HepG2 (cell line): ENCODE measurements around the gene NFATC1. TPM values are rescaled to one million over a fixed set of nuclear protein-coding genes. Genes with fewer than 3 reads are reported as not detected.

Source experiments
- ATAC-seq: fragments of 200-7000 bp; cut with Tn5 transposase; 3 replicates; pipeline ENCODE4 v1.9.1; 2020; ENCODE audit warnings: mild to moderate bottlenecking, moderate library complexity
- BruUV-seq: library from RNA; stranded (reverse); fragments of 400-500 nt; replicated peaks from 2 replicates; lab custom pipeline; 2021; lab: Mats Ljungman, UMichigan
- CTCF ChIA-PET: fragments of 300-600 bp; formaldehyde crosslinking; extraction: SDS; loops from one replicate; lab custom pipeline; 2021; ENCODE audit warnings: low total read pairs, inconsistent platforms, low intra/inter-chr PET ratio; lab: Yijun Ruan, JAX
- POLR2A ChIA-PET: fragments of 350-600 bp; sonication (Branson Sonifier 250); formaldehyde crosslinking; loops from one replicate; lab custom pipeline; 2020; ENCODE audit warnings: antibody characterized with exemption, inconsistent platforms; lab: Yijun Ruan, JAX
- DNase-seq: peaks from one replicate; pipeline ENCODE4 v3.0.0-alpha.2; 2015; ENCODE audit warnings: low spot score
- FAIRE-seq: peaks from 3 replicates; lab custom pipeline; 2011; peaks lifted over from hg19 to GRCh38; lab: Jason Lieb, UNC
- H2AFZ ChIP-seq: one replicate; pipeline ENCODE4 v1.6.1; 2011; ENCODE audit warnings: low read length, inconsistent platforms
- H3K27ac ChIP-seq: fragments of 300-600 bp; 3 replicates; pipeline ENCODE4 v1.8.0; 2011; ENCODE audit warnings: mixed run types, mild to moderate bottlenecking, mixed read lengths, low read length, inconsistent platforms; ENCODE audit not compliant: insufficient read depth; ENCODE audit errors: extremely low read length
- H3K27me3 ChIP-seq, 2 experiments: fragments of 200-600 bp in 1 of 2; 2 replicates in 1 of 2; 3 replicates in 1 of 2; pipeline versions ENCODE4 v1.6.0 to v1.8.0; 2011; ENCODE audit warnings: low read length in 2 of 2, mild to moderate bottlenecking in 2 of 2, moderate library complexity in 2 of 2, inconsistent platforms in 1 of 2; ENCODE audit not compliant: insufficient read depth in 2 of 2, control insufficient read depth in 1 of 2
- H3K36me3 ChIP-seq, 2 experiments: fragments of 200-600 bp in 1 of 2; replicated peaks in 1 of 2; 2 replicates in 1 of 2; 3 replicates in 1 of 2; pipeline versions ENCODE4 v1.5.1 to v1.8.0; 2011; ENCODE audit warnings: low read length in 2 of 2, inconsistent platforms in 1 of 2; ENCODE audit not compliant: insufficient read depth in 2 of 2, control insufficient read depth in 1 of 2
- H3K4me1 ChIP-seq: 2 replicates; pipeline ENCODE4 v1.5.1; 2012; ENCODE audit warnings: low read length, inconsistent platforms; ENCODE audit not compliant: insufficient read depth
- H3K4me2 ChIP-seq: 2 replicates; pipeline ENCODE4 v1.6.0; 2011; ENCODE audit warnings: low read depth, low read length, inconsistent platforms
- H3K4me3 ChIP-seq, 3 experiments: fragments of 200-600 bp in 1 of 3; sonication (generic), shearing (Covaris generic) in 1 of 3; replicated peaks in 1 of 3; 2 replicates each; pipeline ENCODE4 v1.5.1; 2011 to 2016; ENCODE audit warnings: low read length in 3 of 3, inconsistent platforms in 2 of 3, low read depth in 2 of 3, mild to moderate bottlenecking in 2 of 3, control low read depth in 1 of 3, mixed read lengths in 1 of 3; ENCODE audit not compliant: insufficient read depth in 1 of 3
- H3K79me2 ChIP-seq: one replicate; pipeline ENCODE4 v1.6.1; 2011; ENCODE audit warnings: low read length, inconsistent platforms; ENCODE audit not compliant: insufficient read depth
- H3K9ac ChIP-seq: 2 replicates; pipeline ENCODE4 v1.6.0; 2011; ENCODE audit warnings: mild to moderate bottlenecking, low read depth, low read length, inconsistent platforms; ENCODE audit not compliant: insufficient read depth
- H3K9me3 ChIP-seq: 2 replicates; pipeline ENCODE4 v1.5.1; 2012; ENCODE audit warnings: mild to moderate bottlenecking, low read length
- H4K20me1 ChIP-seq: 2 replicates; pipeline ENCODE4 v1.6.0; 2011; ENCODE audit warnings: inconsistent platforms, mild to moderate bottlenecking, low read length, moderate library complexity; ENCODE audit not compliant: insufficient read depth
- BCL6 ChIP-seq: IDR thresholded peaks from 2 replicates; pipeline ENCODE4 v1.6.1; 2016; ENCODE audit warnings: missing genetic modification reagents, missing compliant biosample characterization
- BHLHE40 ChIP-seq: IDR thresholded peaks from 2 replicates; pipeline ENCODE4 v1.6.1; 2011; ENCODE audit warnings: low read length, improper control_type of control experiment
- KDM3A ChIP-seq: IDR thresholded peaks from 2 replicates; pipeline ENCODE4 v1.6.1; 2018; ENCODE audit warnings: low read depth, missing compliant biosample characterization
- KLF12 ChIP-seq: sonication (generic); formaldehyde crosslinking; IDR thresholded peaks from 2 replicates; pipeline ENCODE4 v1.4.0; 2020; ENCODE audit warnings: missing genetic modification reagents, borderline replicate concordance
- LCORL ChIP-seq, 2 experiments: fragments of 450-650 bp in 1 of 2; sonication (generic) in 1 of 2; formaldehyde crosslinking in 1 of 2; IDR thresholded peaks; 2 replicates each; pipeline versions ENCODE4 v1.5.0 to v1.6.1; 2017 to 2020; ENCODE audit warnings: antibody characterized with exemption in 1 of 2, missing genetic modification reagents in 1 of 2
- RARG ChIP-seq: sonication (generic); formaldehyde crosslinking; IDR thresholded peaks from 2 replicates; pipeline ENCODE4 v1.4.0; 2020; ENCODE audit warnings: low read depth, mild to moderate bottlenecking, missing genetic modification reagents
- ZNF572 ChIP-seq: sonication (generic); formaldehyde crosslinking; IDR thresholded peaks from 2 replicates; pipeline ENCODE4 v1.5.1; 2020; ENCODE audit warnings: mild to moderate bottlenecking, missing genetic modification reagents
- ZNF577 ChIP-seq: sonication (generic); formaldehyde crosslinking; IDR thresholded peaks from 2 replicates; pipeline ENCODE4 v1.4.0; 2020; ENCODE audit warnings: mild to moderate bottlenecking, low read depth, missing genetic modification reagents, borderline replicate concordance
- ZNF660 ChIP-seq: sonication (generic); formaldehyde crosslinking; IDR thresholded peaks from 2 replicates; pipeline ENCODE4 v1.5.1; 2020; ENCODE audit warnings: mild to moderate bottlenecking, low read depth, missing genetic modification reagents, borderline replicate concordance
- ZNF816 ChIP-seq: sonication (generic); formaldehyde crosslinking; IDR thresholded peaks from 2 replicates; pipeline ENCODE4 v1.8.0; 2022; ENCODE audit warnings: missing genetic modification reagents, mild to moderate bottlenecking, borderline replicate concordance
- ZNF883 ChIP-seq: sonication (generic); formaldehyde crosslinking; IDR thresholded peaks from 2 replicates; pipeline ENCODE4 v1.5.1; 2020; ENCODE audit warnings: mild to moderate bottlenecking, missing genetic modification reagents; ENCODE audit errors: not compliant biosample characterization
- WGBS: methylation state at CpG from one replicate; pipeline ENCODE4 v1.1.6; 2017; ENCODE audit warnings: low lambda C conversion rate; 5-methylcytosine and 5-hydroxymethylcytosine counted together
- in situ Hi-C: cut with HindIII; loops from 2 replicates; pipeline ENCODE4 v1.10.0; 2017; ENCODE audit warnings: low pct_unique_long_range_greater_than_20kb; ENCODE audit not compliant: extremely low pct_ligation_motif_present
- intact Hi-C: fragments of 100-400 bp; cut with micrococcal nuclease; formaldehyde crosslinking; loops from one replicate; pipeline ENCODE4 v1.10.0; 2022; ENCODE audit not compliant: unreplicated experiment
- polyA plus RNA-seq, 8 experiments: library from polyadenylated mRNA; depleted of rRNA in 3 of 8; stranded (reverse) in 7 of 8; unstranded in 1 of 8; fragments of >200 nt; fragmentation: Illumina TruSeq in 4 of 8; extraction: Trizol in 4 of 8; gene quantifications; 2 replicates each; pipeline versions ENCODE4 v1.2.1 to v1.2.3, GENCODE V29; 2011 to 2016; ENCODE audit warnings: low read depth in 4 of 8, missing spikeins in 1 of 8, mixed read lengths in 1 of 8; ENCODE audit not compliant: insufficient read depth in 1 of 8
- total RNA-seq, 5 experiments: library from RNA; depleted of rRNA; stranded (reverse); fragments of >200 nt; fragmentation: Illumina TruSeq; extraction: Trizol; gene quantifications; 2 replicates each; pipeline ENCODE4 v1.2.3, GENCODE V29; 2016; ENCODE audit warnings: low read depth in 1 of 5
- TF ChIP-seq, protein P1 (sequence below): sonication (generic); formaldehyde crosslinking; IDR thresholded peaks from 2 replicates; pipeline ENCODE4 v1.4.0; 2020; ENCODE audit warnings: missing genetic modification reagents, borderline replicate concordance
- TF ChIP-seq, protein P2 (sequence below): sonication (generic); formaldehyde crosslinking; IDR thresholded peaks from 2 replicates; pipeline ENCODE4 v1.5.0; 2020; ENCODE audit warnings: mild to moderate bottlenecking, low read depth, missing genetic modification reagents, borderline replicate concordance
- TF ChIP-seq, protein P3 (sequence below): sonication (generic); formaldehyde crosslinking; IDR thresholded peaks from 2 replicates; pipeline ENCODE4 v1.5.0; 2020; ENCODE audit warnings: mild to moderate bottlenecking, missing genetic modification reagents, borderline replicate concordance

The NFATC1 gene
- total and polyA plus RNA-seq, 2 of the 13 experiments (the other 11 are each of a cell fraction or from before 2014, with no cell fraction given), result not detected

DNA sequence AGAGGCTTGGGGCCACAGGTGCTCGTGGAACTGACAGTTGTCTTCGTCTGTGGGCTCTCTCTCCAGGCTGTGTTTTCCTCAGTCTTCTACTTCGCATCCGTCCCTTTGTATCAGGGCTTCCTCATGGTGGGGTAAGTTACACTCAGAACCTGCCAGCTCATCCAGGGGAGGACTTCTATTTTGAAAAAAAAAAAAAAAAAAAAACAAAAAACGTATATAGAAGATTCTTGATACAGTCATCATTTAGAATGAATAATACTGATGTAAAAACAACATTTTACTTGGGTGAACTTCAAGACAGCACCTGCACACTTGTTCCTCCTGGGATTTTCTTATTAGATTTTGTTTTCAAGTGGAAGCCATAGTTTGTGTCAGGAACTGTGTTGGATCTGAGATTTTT, 47.7 kb upstream of the NFATC1 start:
- WGBS, result 88% methylated on average over 5 of the region's 5 CpGs
- Histone ChIP-seq H3K27me3 (no peaks in the 10 kb centered on the region), H3K36me3 (peaks cover 19 to 31% of the 10 kb centered on the region in 2 experiments), H2AFZ (no peak overlapping the region), H3K4me1 (peaks cover 12% of the 10 kb centered on the region), H3K4me3 (no peak overlapping the region), H3K27ac (no peak overlapping the region), H3K9ac (no peak overlapping the region), H3K9me3 (no peaks in the 10 kb centered on the region), H3K79me2 (no peaks in the 10 kb centered on the region), H3K4me2 (no peak overlapping the region), H4K20me1 (no peaks in the 10 kb centered on the region)
- in situ Hi-C loops (no loop called here), intact Hi-C loops (no loop called here)
- FAIRE-seq (no peak), DNase-seq (no peak), ATAC-seq (no peak)
- ChIA-PET POLR2A (no interaction called here), CTCF (no interaction called here)
- no TSS peak for BruUV-seq
- no peak for TF ChIP-seq BHLHE40
- TF ChIP-seq KLF12 (CRISPR knock-in tag), result no peak
- TF ChIP-seq ZNF816 (CRISPR knock-in tag), result no peak
- TF ChIP-seq ZNF577 (CRISPR knock-in tag), result no peak
- TF ChIP-seq ZNF572 (CRISPR knock-in tag), result no peak
- TF ChIP-seq, protein P1, sequence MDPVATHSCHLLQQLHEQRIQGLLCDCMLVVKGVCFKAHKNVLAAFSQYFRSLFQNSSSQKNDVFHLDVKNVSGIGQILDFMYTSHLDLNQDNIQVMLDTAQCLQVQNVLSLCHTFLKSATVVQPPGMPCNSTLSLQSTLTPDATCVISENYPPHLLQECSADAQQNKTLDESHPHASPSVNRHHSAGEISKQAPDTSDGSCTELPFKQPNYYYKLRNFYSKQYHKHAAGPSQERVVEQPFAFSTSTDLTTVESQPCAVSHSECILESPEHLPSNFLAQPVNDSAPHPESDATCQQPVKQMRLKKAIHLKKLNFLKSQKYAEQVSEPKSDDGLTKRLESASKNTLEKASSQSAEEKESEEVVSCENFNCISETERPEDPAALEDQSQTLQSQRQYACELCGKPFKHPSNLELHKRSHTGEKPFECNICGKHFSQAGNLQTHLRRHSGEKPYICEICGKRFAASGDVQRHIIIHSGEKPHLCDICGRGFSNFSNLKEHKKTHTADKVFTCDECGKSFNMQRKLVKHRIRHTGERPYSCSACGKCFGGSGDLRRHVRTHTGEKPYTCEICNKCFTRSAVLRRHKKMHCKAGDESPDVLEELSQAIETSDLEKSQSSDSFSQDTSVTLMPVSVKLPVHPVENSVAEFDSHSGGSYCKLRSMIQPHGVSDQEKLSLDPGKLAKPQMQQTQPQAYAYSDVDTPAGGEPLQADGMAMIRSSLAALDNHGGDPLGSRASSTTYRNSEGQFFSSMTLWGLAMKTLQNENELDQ (CRISPR knock-in tag), result no peak
- TF ChIP-seq ZNF883, result no peak
- TF ChIP-seq, protein P2, sequence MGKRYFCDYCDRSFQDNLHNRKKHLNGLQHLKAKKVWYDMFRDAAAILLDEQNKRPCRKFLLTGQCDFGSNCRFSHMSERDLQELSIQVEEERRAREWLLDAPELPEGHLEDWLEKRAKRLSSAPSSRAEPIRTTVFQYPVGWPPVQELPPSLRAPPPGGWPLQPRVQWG (CRISPR knock-in tag), result no peak
- TF ChIP-seq BCL6 (CRISPR knock-in tag), result no peak
- TF ChIP-seq LCORL (IDR thresholded peaks at IDR 0.05), result no peak
- no peak for TF ChIP-seq LCORL (CRISPR knock-in tag; IDR thresholded peaks at IDR 0.05)
- TF ChIP-seq, protein P3, sequence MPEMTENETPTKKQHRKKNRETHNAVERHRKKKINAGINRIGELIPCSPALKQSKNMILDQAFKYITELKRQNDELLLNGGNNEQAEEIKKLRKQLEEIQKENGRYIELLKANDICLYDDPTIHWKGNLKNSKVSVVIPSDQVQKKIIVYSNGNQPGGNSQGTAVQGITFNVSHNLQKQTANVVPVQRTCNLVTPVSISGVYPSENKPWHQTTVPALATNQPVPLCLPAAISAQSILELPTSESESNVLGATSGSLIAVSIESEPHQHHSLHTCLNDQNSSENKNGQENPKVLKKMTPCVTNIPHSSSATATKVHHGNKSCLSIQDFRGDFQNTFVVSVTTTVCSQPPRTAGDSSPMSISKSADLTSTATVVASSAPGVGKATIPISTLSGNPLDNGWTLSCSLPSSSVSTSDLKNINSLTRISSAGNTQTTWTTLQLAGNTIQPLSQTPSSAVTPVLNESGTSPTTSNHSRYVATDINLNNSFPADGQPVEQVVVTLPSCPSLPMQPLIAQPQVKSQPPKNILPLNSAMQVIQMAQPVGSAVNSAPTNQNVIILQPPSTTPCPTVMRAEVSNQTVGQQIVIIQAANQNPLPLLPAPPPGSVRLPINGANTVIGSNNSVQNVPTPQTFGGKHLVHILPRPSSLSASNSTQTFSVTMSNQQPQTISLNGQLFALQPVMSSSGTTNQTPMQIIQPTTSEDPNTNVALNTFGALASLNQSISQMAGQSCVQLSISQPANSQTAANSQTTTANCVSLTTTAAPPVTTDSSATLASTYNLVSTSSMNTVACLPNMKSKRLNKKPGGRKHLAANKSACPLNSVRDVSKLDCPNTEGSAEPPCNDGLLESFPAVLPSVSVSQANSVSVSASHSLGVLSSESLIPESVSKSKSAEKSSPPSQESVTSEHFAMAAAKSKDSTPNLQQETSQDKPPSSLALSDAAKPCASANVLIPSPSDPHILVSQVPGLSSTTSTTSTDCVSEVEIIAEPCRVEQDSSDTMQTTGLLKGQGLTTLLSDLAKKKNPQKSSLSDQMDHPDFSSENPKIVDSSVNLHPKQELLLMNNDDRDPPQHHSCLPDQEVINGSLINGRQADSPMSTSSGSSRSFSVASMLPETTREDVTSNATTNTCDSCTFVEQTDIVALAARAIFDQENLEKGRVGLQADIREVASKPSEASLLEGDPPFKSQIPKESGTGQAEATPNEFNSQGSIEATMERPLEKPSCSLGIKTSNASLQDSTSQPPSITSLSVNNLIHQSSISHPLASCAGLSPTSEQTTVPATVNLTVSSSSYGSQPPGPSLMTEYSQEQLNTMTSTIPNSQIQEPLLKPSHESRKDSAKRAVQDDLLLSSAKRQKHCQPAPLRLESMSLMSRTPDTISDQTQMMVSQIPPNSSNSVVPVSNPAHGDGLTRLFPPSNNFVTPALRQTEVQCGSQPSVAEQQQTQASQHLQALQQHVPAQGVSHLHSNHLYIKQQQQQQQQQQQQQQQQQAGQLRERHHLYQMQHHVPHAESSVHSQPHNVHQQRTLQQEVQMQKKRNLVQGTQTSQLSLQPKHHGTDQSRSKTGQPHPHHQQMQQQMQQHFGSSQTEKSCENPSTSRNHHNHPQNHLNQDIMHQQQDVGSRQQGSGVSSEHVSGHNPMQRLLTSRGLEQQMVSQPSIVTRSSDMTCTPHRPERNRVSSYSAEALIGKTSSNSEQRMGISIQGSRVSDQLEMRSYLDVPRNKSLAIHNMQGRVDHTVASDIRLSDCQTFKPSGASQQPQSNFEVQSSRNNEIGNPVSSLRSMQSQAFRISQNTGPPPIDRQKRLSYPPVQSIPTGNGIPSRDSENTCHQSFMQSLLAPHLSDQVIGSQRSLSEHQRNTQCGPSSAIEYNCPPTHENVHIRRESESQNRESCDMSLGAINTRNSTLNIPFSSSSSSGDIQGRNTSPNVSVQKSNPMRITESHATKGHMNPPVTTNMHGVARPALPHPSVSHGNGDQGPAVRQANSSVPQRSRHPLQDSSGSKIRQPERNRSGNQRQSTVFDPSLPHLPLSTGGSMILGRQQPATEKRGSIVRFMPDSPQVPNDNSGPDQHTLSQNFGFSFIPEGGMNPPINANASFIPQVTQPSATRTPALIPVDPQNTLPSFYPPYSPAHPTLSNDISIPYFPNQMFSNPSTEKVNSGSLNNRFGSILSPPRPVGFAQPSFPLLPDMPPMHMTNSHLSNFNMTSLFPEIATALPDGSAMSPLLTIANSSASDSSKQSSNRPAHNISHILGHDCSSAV, result no peak
- TF ChIP-seq KDM3A (CRISPR knock-in tag), result no peak
- TF ChIP-seq RARG (CRISPR knock-in tag), result no peak
- TF ChIP-seq ZNF660 (CRISPR knock-in tag), result no peak
